CD14-positive monocyte (primary cell): ENCODE results near the gene DYNC1I1. TPM values are rescaled to one million over a fixed set of nuclear protein-coding genes. Genes with fewer than 3 reads are reported as not detected.

Source experiments
- DNase-seq, 3 donors: peaks; one replicate each; pipeline ENCODE4 v3.0.0-alpha.2; 2011 to 2022
- H2AFZ ChIP-seq: 2 replicates; pipeline ENCODE4 v1.6.0; 2012; ENCODE audit warnings: mild to moderate bottlenecking, low read depth, low read length, inconsistent platforms; ENCODE audit not compliant: insufficient read depth, poor library complexity, severe bottlenecking
- H3K27ac ChIP-seq, 2 donors: 1 replicate in 1 of 2; 2 replicates in 1 of 2; pipeline ENCODE4 v1.5.1; 2012 to 2013; ENCODE audit warnings: low read length in 2 of 2, control low read depth in 1 of 2, inconsistent platforms in 1 of 2, low read depth in 1 of 2, mild to moderate bottlenecking in 1 of 2
- H3K27me3 ChIP-seq, 2 donors: one replicate each; pipeline versions ENCODE4 v1.6.0 to v1.6.1; 2011 to 2013; ENCODE audit warnings: low read length in 2 of 2; ENCODE audit not compliant: control insufficient read depth in 2 of 2, insufficient read depth in 2 of 2
- H3K36me3 ChIP-seq, 2 donors: replicated peaks in 1 of 2; 1 replicate in 1 of 2; 2 replicates in 1 of 2; pipeline versions ENCODE4 v1.5.1 to v1.6.1; 2012 to 2013; ENCODE audit warnings: low read length in 2 of 2, control low read depth in 1 of 2, inconsistent platforms in 1 of 2, mild to moderate bottlenecking in 1 of 2; ENCODE audit not compliant: insufficient read depth in 2 of 2, control insufficient read depth in 1 of 2
- H3K4me1 ChIP-seq, 2 donors: 1 replicate in 1 of 2; 2 replicates in 1 of 2; pipeline versions ENCODE4 v1.5.1 to v1.6.1; 2012 to 2013; ENCODE audit warnings: low read length in 2 of 2, control low read depth in 1 of 2, inconsistent platforms in 1 of 2, mild to moderate bottlenecking in 1 of 2, moderate library complexity in 1 of 2; ENCODE audit not compliant: insufficient read depth in 2 of 2, control insufficient read depth in 1 of 2
- H3K4me2 ChIP-seq: replicated peaks from 2 replicates; pipeline ENCODE3; 2012; ENCODE audit warnings: low read length, moderate library complexity, mild to moderate bottlenecking; ENCODE audit not compliant: poor library complexity, severe bottlenecking; ENCODE audit errors: extremely low read depth
- H3K4me3 ChIP-seq, 3 experiments: fragments of 200-600 bp in 1 of 3; sonication (generic) in 1 of 3; replicated peaks in 1 of 3; 1 replicate in 2 of 3; 2 replicates in 1 of 3; pipeline ENCODE4 v1.5.1; 2011 to 2013; ENCODE audit warnings: low read length in 3 of 3, mild to moderate bottlenecking in 3 of 3, control low read depth in 2 of 3, low read depth in 2 of 3, inconsistent platforms in 1 of 3, moderate library complexity in 1 of 3
- H3K79me2 ChIP-seq: 2 replicates; pipeline ENCODE4 v1.6.0; 2012; ENCODE audit warnings: mild to moderate bottlenecking, control low read depth, inconsistent platforms, low read length, moderate library complexity; ENCODE audit not compliant: insufficient read depth
- H3K9ac ChIP-seq: 2 replicates; pipeline ENCODE4 v1.6.0; 2017; ENCODE audit warnings: low read length, mild to moderate bottlenecking; ENCODE audit not compliant: insufficient read depth, poor library complexity, severe bottlenecking
- H3K9me3 ChIP-seq, 2 donors: replicated peaks in 1 of 2; 1 replicate in 1 of 2; 2 replicates in 1 of 2; pipeline versions ENCODE4 v1.5.1 to v1.6.1; 2012 to 2013; ENCODE audit warnings: low read length in 2 of 2, control low read depth in 1 of 2; ENCODE audit not compliant: control insufficient read depth in 1 of 2, insufficient read depth in 1 of 2
- H4K20me1 ChIP-seq: 2 replicates; pipeline ENCODE4 v1.6.0; 2012; ENCODE audit warnings: mild to moderate bottlenecking, low read length, control low read depth, moderate library complexity; ENCODE audit not compliant: insufficient read depth
- H3K27ac Mint-ChIP-seq, 7 donors: one replicate each; pipeline ENCODE4 v1.8.0; 2020; ENCODE audit warnings: mild to moderate bottlenecking in 7 of 7, mixed read lengths in 7 of 7, moderate library complexity in 6 of 7, inconsistent platforms in 2 of 7
- H3K27me3 Mint-ChIP-seq, 3 donors: one replicate each; pipeline ENCODE4 v1.8.0; 2021 to 2022; ENCODE audit warnings: low read depth in 3 of 3, mild to moderate bottlenecking in 3 of 3, mixed read lengths in 3 of 3, moderate library complexity in 3 of 3, inconsistent platforms in 1 of 3
- H3K36me3 Mint-ChIP-seq, 2 donors: one replicate each; pipeline ENCODE4 v1.8.0; 2020; ENCODE audit warnings: mixed read lengths in 2 of 2, inconsistent platforms in 1 of 2, mild to moderate bottlenecking in 1 of 2
- H3K4me1 Mint-ChIP-seq: one replicate; pipeline ENCODE4 v1.8.0; 2020; ENCODE audit warnings: mild to moderate bottlenecking, mixed read lengths
- H3K4me3 Mint-ChIP-seq, 2 donors: one replicate each; pipeline ENCODE4 v1.8.0; 2020; ENCODE audit warnings: mild to moderate bottlenecking in 2 of 2, mixed read lengths in 2 of 2, moderate library complexity in 1 of 2
- H3K9me3 Mint-ChIP-seq, 7 donors: one replicate each; pipeline ENCODE4 v1.8.0; 2020 to 2022; ENCODE audit warnings: mixed read lengths in 7 of 7, mild to moderate bottlenecking in 6 of 7, moderate library complexity in 6 of 7, inconsistent platforms in 2 of 7
- WGBS: methylation state at CpG from one replicate; pipeline ENCODE4 v1.1.5; 2013; ENCODE audit warnings: missing lambda C conversion rate; ENCODE audit not compliant: insufficient coverage; 5-methylcytosine and 5-hydroxymethylcytosine counted together
- intact Hi-C, 2 donors: fragments of 100-400 bp; cut with micrococcal nuclease; formaldehyde crosslinking; loops; one replicate each; pipeline versions ENCODE4 v1.15.0 to v1.15.1; 2023
- polyA plus RNA-seq, 3 donors: library from polyadenylated mRNA; depleted of rRNA in 1 of 3; unstranded in 2 of 3; stranded (reverse) in 1 of 3; fragments of 300-500 nt in 2 of 3; fragments of >200 nt in 1 of 3; fragmentation: Illumina TruSeq in 2 of 3; gene quantifications; 1 replicate in 2 of 3; 2 replicates in 1 of 3; pipeline ENCODE4 v1.2.3, GENCODE V29; 2012 to 2021
- TF ChIP-seq, protein P1 (sequence below): fragments of 200-600 bp; IDR thresholded peaks from one replicate; pipeline ENCODE4 v1.8.0; 2022; ENCODE audit warnings: antibody characterized with exemption, mild to moderate bottlenecking

Gene DYNC1I1
- polyA plus RNA-seq, 3 donors: not detected

DNA sequence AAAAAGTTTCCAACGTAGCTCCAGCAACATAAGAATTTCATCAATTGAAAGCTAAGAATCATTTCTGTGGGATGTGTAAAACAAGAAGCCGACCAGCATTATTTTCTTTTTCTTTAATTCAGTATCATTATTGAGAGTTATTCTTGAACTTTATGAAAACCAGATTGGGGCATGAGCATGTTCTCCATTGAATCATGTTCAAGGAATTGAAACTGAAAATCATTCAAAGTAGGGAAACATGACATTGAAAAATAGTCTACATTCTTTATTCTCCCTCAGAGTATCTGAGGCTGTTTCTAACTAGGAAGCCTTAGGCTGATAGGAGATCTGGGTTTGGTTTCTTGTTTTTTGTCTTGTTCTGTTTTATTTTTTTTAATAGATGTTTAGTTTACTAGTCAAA is 253.7 kb downstream of the DYNC1I1 start:
- Histone ChIP-seq H3K9ac (no peak overlapping the region), H3K79me2 (no peaks in the 10 kb centered on the region), H3K4me1 (no peaks in the 10 kb centered on the region), H3K4me3 (no peak overlapping the region), H3K4me2 (no peak overlapping the region), H3K27me3 (no peaks in the 10 kb centered on the region), H3K9me3 (no peaks in the 10 kb centered on the region), H3K27ac (no peak overlapping the region), H2AFZ (no peak overlapping the region), H4K20me1 (no peaks in the 10 kb centered on the region), H3K36me3 (no peaks in the 10 kb centered on the region)
- Mint-ChIP-seq H3K36me3 (no peaks in the 10 kb centered on the region), H3K27ac (no peak overlapping the region), H3K9me3 (no peaks in the 10 kb centered on the region), H3K4me1 (no peaks in the 10 kb centered on the region), H3K4me3 (no peak overlapping the region), H3K27me3 (peaks cover 3 to 5% (median 3%) of the 10 kb centered on the region in 3 donors)
- WGBS: no CpG with 5 or more reads among the region's 2 CpGs
- DNase-seq: no peak
- TF ChIP-seq, protein P1, sequence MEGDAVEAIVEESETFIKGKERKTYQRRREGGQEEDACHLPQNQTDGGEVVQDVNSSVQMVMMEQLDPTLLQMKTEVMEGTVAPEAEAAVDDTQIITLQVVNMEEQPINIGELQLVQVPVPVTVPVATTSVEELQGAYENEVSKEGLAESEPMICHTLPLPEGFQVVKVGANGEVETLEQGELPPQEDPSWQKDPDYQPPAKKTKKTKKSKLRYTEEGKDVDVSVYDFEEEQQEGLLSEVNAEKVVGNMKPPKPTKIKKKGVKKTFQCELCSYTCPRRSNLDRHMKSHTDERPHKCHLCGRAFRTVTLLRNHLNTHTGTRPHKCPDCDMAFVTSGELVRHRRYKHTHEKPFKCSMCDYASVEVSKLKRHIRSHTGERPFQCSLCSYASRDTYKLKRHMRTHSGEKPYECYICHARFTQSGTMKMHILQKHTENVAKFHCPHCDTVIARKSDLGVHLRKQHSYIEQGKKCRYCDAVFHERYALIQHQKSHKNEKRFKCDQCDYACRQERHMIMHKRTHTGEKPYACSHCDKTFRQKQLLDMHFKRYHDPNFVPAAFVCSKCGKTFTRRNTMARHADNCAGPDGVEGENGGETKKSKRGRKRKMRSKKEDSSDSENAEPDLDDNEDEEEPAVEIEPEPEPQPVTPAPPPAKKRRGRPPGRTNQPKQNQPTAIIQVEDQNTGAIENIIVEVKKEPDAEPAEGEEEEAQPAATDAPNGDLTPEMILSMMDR: no peak
- intact Hi-C loops: no loop called here

DNA sequence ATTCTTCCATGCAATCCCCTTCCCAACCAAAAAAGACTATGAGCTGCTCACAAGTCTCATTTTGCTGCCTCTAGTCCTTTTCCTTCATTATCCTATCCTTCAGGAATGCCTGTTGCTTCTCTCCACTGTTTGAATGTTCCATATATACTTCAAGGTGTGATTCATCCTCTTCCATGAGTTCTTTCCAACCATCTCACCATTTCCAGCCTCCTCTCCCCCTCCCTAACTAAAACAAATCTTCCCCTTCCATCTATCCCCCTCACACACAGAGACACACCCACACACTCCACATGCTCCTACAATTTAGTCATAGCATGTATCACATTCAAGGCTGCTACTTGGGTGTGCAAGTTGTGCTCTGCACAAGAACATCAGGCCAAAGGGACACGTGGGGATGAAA is 254.3 kb downstream of the DYNC1I1 start:
- Histone ChIP-seq H3K79me2 (no peaks in the 10 kb centered on the region), H3K4me3 (no peak overlapping the region), H4K20me1 (no peaks in the 10 kb centered on the region), H3K4me1 (no peaks in the 10 kb centered on the region), H3K27ac (no peak overlapping the region), H2AFZ (no peak overlapping the region), H3K9me3 (no peaks in the 10 kb centered on the region), H3K9ac (no peak overlapping the region), H3K27me3 (no peaks in the 10 kb centered on the region), H3K36me3 (no peaks in the 10 kb centered on the region), H3K4me2 (no peak overlapping the region)
- Mint-ChIP-seq H3K36me3 (no peaks in the 10 kb centered on the region), H3K27ac (no peak overlapping the region), H3K27me3 (peaks cover 3 to 5% (median 3%) of the 10 kb centered on the region in 3 donors), H3K9me3 (no peaks in the 10 kb centered on the region), H3K4me1 (no peaks in the 10 kb centered on the region), H3K4me3 (no peak overlapping the region)
- 88% methylated on average over 1 of the region's 1 CpG for WGBS
- TF ChIP-seq, protein P1: no peak
- intact Hi-C loops: no loop called here
- no peak for DNase-seq
